CD4-positive, alpha-beta T cell treated with Interleukin-21 for 1 hour (primary cell): ENCODE results near the gene NRXN2.
"Not testable (repeated sequence)": the region's sequence is repeated elsewhere in the genome, so short reads cannot be mapped to it uniquely, and the experiment has no call there.

Experiments
- DNase-seq: peaks from one replicate; pipeline ENCODE4 v3.0.0-alpha.2; 2020

The NRXN2 gene

DNA sequence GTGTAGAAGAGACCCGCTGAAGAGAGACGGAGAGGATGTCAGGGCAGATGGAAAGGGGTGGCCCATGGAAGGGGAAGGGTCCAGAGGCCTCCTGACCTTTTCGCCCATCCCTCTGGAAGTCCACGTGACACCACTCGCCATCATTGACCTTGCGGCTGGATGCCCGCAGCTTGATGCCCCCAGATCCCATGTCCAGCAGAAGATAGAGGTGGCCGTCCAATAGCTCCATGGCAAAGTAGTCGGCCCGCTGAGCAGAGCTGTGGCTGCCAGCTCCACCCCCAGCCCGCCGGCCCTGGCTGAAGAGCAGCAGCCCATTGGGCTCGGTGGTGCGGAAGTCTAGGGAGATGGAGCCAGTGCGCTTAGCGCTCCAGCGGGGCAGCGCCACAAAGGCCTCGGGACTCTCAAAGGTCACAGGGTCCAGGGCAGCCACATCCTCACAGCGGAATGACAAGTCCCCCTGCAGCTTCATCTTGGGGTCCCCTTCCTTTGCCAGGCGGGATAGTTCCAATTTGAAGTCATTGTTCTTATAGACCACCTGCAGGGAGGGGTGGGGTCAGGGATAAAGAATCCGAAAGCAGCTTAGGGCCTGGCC, 55.7 kb downstream of the NRXN2 start:
- DNase-seq, result no peak

DNA sequence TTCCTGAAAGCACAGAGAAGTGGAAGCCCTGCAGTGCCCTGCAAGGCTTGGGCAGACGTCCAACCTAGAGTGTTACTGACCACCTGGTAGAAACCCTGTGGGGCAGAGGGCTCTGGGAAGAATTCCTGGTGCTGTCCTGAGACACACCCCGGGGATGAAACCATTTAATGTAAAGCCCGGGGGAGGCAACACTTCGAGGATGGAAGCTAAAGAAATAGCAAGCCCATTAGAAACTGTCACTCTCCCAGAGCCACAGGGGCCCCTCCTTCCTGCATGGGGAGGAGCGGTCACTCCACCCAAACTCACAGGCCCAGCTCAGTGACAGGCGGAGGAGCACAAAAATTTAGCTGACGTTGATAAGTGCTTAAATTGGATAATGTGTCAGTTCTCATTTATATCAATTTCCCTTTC, 57.6 kb downstream of the NRXN2 start:
- no peak for DNase-seq

DNA sequence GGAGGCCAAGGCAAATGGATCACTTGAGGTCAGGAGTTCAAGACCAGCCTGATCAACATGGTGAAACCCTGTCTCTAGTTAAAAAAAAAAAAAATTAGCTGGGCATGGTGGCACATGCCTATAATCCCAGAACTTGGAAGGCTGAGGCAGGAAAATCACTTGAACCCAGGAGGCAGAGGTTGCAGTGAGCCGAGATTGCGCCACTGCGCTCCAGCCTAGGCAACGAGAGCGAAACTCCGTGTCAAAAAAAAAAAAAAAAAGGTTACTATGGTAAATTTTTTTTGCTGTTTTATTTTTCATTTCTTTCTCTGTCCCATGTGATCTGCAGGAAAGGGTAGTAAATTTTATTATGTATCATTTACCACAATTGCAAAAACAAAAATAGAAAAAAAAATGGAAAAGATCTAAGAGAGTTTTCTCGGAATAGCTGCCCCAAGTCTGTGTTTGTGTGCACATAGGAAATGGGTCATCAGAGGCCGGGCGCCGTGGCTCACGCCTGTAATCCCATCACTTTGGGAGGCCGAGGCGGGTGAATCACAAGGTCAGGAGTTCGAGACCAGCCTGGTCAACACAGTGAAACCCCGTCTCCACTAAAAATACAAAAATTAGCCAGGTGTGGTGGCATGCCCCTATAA, 58.6 kb downstream of the NRXN2 start:
- not testable (repeated sequence) for DNase-seq

GRCh38 chr11:64663656-64664055, 59.3 kb downstream of the NRXN2 start:
- DNase-seq, result no peak

- DNase-seq, result no peak
These were observed 61.4 kb downstream of the NRXN2 start for GRCh38 chr11:64661614-64662013.

DNA sequence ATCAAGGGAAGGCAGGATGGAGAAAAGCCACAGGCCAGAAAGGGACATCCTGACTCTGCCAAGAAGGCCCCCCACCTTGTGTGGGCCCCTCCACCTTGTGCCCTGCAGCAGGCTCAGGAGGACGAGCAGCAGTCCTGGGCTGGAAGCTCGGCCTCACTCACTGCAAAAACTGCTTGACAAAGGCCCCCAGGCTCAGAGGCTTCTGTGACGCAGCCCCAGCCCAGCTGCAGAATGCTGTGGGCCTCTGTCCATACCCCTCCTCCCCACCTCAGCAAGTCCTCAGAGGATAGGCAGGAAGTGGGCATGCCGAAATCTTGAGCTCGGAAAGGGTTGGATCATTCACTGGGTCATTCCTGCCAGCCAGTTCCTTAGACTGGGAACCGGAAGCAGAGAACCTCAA, 61.9 kb downstream of the NRXN2 start:
- no peak for DNase-seq

DNA sequence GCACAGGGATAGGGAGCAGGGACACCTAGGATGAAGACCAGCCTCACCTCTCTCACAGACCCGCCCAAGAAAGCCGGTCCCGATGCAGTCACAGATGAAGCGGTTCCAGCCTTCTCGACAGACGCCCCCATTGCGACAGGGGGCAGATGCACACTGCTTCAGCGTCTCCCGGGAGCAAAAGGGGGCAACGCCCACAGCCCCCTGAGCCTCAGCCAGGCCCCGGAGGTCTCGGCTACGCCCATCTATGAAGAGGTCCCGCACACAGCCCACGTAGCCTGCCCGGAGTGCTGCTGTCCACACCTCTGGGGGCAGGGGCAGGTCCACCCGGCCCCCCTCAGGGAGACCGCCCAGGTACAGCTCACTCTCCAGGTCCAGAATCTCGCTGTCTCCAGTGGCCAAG, 62.3 kb downstream of the NRXN2 start:
- no peak for DNase-seq

DNA sequence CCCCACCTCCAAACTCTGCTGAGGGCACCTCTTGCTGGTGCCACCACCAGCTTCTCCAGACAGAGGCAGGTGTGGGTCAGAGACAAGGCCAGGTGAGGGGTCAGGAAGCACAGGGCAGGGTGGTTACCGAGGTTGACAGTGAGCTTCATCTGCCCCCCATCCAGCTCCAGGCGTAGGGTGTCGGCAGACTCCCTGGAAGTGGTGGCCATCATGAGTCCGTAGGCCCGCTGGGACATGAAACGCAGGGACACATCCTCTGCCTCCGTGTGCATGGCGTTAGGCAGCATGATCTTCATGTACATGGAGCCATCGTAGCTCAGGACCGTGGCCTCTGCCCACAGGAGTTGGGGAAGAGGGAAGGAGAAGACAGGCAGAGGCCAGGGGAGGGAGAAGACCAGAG, 62.8 kb downstream of the NRXN2 start:
- DNase-seq, result no peak

GRCh38 chr11:64659417-64660144, 63.4 kb downstream of the NRXN2 start:
- DNase-seq, result no peak

- DNase-seq, result no peak
These were observed 64.7 kb downstream of the NRXN2 start for GRCh38 chr11:64658265-64658664.

DNA sequence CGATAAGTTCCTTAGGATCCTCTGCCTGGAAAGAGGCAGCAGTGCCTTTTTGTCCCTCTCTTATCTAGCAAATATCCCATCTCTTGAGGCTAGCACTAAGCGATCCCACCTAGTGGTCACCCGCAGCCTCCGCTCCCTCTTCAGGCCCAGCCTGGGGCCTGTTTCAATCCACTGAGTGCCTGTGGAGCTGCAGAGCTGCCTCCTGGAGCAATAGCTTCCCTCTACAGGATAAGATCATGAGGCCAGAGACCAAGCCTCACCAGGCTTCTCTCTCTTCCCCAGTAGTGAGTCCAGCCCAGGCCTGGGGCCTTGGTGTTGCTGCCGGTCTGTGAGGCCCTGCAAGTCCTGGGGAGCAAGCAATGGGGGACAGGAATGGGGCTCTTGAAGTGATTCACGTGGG, 66.1 kb downstream of the NRXN2 start:
- DNase-seq, result no peak

DNA sequence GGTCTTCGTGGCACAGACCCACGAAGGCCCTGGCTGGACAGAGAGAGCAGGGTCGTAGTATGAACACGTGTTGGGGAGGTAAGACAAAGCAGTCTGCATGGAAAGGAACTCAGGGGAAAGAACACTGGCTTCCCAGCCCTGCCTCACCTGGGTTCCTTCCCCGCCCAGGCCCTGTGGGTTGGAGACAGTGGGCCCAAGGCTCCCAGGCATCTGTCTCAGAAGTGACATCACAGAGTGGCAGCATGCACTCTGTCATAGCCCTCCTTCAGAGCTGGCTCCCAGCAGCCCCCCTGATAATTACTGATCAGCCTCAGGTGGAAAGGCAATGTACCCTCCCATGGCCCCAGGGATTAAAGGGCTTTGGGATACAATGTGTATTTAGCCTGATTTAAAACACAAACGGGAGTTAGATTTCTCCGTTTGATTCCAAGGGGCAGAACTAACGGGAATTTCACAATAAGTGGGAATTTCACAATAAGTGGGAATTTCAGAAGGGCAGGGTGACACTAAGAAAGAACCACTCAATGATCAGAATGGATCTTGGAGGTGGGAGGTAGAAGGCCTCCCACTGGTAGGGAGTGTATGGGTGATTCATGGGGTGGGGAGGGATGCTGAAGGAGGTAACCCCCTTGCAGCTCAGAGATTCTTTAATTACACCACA, 66.9 kb downstream of the NRXN2 start:
- DNase-seq, result no peak

DNA sequence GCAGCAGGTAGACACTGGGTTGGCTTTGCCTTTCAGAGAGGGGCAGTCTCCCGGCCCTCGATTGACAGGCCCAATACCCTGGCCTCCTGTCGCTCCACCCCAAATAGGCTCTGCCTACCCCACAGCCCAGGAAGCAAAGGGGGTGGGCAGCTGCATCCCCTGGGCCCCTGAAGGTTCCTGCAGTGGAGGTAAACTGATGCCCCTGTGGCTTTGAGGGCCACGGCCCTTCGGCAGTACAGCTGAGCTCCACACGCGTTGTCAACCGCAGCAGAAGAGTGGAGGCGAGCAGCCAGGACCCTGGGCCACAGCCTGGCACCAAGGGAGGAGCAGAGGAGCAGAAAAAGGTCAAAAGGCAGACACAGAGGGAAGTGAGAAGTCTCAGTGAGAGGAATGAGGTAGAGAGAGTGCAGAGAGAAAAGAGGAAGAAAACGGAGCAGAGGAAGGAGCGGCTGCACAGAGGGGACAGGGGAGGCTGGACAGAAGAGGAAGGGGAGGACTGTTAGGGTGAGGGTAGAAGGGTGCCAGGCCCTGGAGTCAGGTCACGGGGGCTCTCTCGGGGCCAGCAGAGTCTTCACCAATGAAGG, 67.9 kb downstream of the NRXN2 start:
- no peak for DNase-seq

GRCh38 chr11:64654439-64654838, 68.6 kb downstream of the NRXN2 start:
- DNase-seq, result no peak

DNA sequence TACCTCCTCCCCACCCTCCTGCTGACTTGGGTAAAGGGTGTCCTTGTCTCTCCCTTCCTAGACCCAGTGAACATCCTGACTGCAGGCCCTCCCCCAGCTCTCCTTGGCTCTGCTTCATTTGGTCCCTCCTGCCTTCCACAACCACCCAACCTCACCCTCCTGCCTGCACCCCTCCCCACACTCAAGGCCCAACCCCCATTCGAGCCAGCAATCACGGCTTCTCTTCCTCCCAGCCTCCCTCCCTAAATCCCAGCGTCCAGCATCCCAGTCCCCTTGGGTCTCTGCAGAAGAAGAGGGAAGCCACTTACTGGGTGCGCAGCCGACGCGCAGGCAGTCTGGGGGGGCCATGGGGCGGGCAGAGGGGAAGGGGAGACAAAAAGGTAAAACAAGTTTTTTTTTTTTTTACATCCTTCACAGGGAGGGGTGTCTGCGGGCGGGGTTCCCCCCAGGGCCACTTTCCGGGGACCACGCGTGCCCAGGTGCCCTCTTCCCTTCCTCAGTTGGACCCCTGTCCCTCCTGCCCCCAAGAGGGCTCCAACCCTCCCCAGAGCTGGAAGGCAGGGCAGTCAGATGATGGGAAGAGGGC, 69.5 kb downstream of the NRXN2 start:
- DNase-seq, result no peak

- peak; percentile 71 for DNase-seq
These were observed 70.2 kb downstream of the NRXN2 start for GRCh38 chr11:64652586-64653387.

GRCh38 chr11:64650923-64651523, 72.0 kb downstream of the NRXN2 start:
- DNase-seq, result no peak

- no peak for DNase-seq
These were observed 73.7 kb downstream of the NRXN2 start for GRCh38 chr11:64649291-64649697.

- DNase-seq, result no peak
These were observed 74.4 kb downstream of the NRXN2 start for GRCh38 chr11:64648551-64648950.

DNA sequence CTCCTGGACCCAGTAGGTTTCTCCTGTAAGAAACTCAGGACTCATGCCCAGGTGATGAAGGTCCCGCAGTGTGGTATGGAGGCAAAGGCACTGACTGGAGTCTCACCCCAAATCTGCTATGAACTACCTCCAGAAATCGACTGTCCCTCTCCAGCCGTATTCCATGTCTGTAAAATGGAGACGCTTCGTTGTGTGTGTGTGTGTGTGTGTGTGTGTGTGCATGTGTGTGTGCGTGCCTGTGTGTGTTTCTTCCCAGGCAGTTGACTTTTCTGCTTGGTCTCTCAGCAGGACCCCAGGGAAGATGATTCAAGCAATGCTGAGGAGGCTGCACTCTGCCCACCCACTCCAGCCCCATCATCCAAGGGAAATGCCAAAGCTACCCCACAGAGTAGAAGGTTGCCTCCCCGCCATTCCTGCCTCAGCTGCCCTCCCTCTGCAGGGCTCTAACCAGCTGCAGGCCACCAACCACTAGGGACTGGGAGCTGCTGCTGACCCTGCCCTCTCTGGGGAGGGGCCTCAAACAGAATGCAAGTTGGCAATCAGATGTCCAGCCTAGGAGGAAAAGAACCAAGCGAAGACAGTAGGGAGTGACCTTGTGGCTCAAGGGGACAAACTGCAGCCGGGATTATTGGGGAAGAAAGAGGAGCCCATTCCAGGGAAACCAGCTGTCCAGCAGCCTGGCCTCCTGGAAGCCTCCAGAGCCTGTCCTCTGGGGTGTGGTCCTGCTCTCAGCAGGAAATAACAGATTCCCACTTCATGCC, 75.8 kb downstream of the NRXN2 start:
- no peak for DNase-seq
